A673 (cell line): Measurements from ENCODE around the gene LITAFD. TPM values are rescaled to one million over a fixed set of nuclear protein-coding genes. Genes with fewer than 3 reads are reported as not detected.
A peak's percentile ranks its signal among the peaks of the same experiment; 100 is the strongest.

ENCODE experiments used
- BruUV-seq: library from RNA; stranded (reverse); fragments of 400-500 nt; replicated peaks from 2 replicates; lab custom pipeline; 2021; lab: Mats Ljungman, UMichigan
- CTCF ChIA-PET: fragments of 300-600 bp; sonication (Branson Sonifier 250); formaldehyde crosslinking; loops from one replicate; lab custom pipeline; 2022; ENCODE audit warnings: antibody characterized with exemption; lab: Charles Lee
- POLR2A ChIA-PET: fragments of 300-600 bp; sonication (Branson Sonifier 250); formaldehyde crosslinking; loops from one replicate; lab custom pipeline; 2022; ENCODE audit warnings: antibody characterized with exemption; ENCODE audit not compliant: low non-redundant PET; lab: Charles Lee
- DNase-seq: peaks from one replicate; pipeline ENCODE4 v3.0.0-alpha.2; 2015; ENCODE audit warnings: low spot score
- H3K27ac ChIP-seq: fragments of 200-600 bp; sonication (generic); 2 replicates; pipeline ENCODE4 v1.5.1; 2016; ENCODE audit warnings: mixed run types, low read depth, mild to moderate bottlenecking, mixed read lengths, antibody characterized with exemption, low read length; ENCODE audit not compliant: poor library complexity, severe bottlenecking
- H3K27me3 ChIP-seq: fragments of 200-600 bp; sonication (generic); replicated peaks from 2 replicates; pipeline ENCODE4 v1.6.1; 2017; ENCODE audit warnings: mixed run types, low read depth, mild to moderate bottlenecking, mixed read lengths, antibody characterized with exemption, low read length; ENCODE audit not compliant: insufficient read depth, poor library complexity
- H3K36me3 ChIP-seq: fragments of 200-600 bp; sonication (generic); 2 replicates; pipeline ENCODE4 v1.6.1; 2016; ENCODE audit warnings: mixed run types, mild to moderate bottlenecking, mixed read lengths, antibody characterized with exemption, low read length; ENCODE audit not compliant: insufficient read depth, poor library complexity, severe bottlenecking
- H3K4me1 ChIP-seq: fragments of 200-600 bp; sonication (generic); 2 replicates; pipeline ENCODE4 v1.6.1; 2017; ENCODE audit warnings: mixed run types, mild to moderate bottlenecking, mixed read lengths, antibody characterized with exemption, low read length; ENCODE audit not compliant: insufficient read depth, poor library complexity, severe bottlenecking
- H3K4me3 ChIP-seq: fragments of 200-600 bp; sonication (generic); 2 replicates; pipeline ENCODE4 v1.5.1; 2016; ENCODE audit warnings: low read depth, mixed run types, mild to moderate bottlenecking, mixed read lengths, low read length; ENCODE audit not compliant: poor library complexity, severe bottlenecking
- H3K9me3 ChIP-seq: fragments of 200-600 bp; sonication (generic); 2 replicates; pipeline ENCODE4 v1.6.1; 2016; ENCODE audit warnings: mixed run types, low read depth, mild to moderate bottlenecking, mixed read lengths, antibody characterized with exemption, low read length; ENCODE audit not compliant: poor library complexity, severe bottlenecking
- EZH2 ChIP-seq: fragments of 200-600 bp; sonication (generic); IDR thresholded peaks from 2 replicates; pipeline ENCODE4 v1.6.1; 2017; ENCODE audit warnings: borderline replicate concordance, low read depth, mild to moderate bottlenecking, mixed read lengths, antibody characterized with exemption, low read length; ENCODE audit not compliant: poor library complexity, severe bottlenecking
- intact Hi-C: fragments of 100-400 bp; cut with micrococcal nuclease; formaldehyde crosslinking; loops from one replicate; pipeline ENCODE4 v1.10.0; 2022; ENCODE audit not compliant: unreplicated experiment
- total RNA-seq: library from RNA; stranded (reverse); gene quantifications from 2 replicates; pipeline ENCODE4 v1.2.3, GENCODE V29; 2021
- TF ChIP-seq, protein P1 (sequence below): fragments of 300-800, 200-600 bp; sonication (generic); conservative IDR thresholded peaks from 2 replicates; pipeline ENCODE4 v1.5.1; 2017; ENCODE audit warnings: low read depth, mild to moderate bottlenecking, antibody characterized with exemption, low read length, moderate library complexity, mixed read lengths

The LITAFD gene
- total RNA-seq, 1 experiment from 2014 or later = not detected

DNA sequence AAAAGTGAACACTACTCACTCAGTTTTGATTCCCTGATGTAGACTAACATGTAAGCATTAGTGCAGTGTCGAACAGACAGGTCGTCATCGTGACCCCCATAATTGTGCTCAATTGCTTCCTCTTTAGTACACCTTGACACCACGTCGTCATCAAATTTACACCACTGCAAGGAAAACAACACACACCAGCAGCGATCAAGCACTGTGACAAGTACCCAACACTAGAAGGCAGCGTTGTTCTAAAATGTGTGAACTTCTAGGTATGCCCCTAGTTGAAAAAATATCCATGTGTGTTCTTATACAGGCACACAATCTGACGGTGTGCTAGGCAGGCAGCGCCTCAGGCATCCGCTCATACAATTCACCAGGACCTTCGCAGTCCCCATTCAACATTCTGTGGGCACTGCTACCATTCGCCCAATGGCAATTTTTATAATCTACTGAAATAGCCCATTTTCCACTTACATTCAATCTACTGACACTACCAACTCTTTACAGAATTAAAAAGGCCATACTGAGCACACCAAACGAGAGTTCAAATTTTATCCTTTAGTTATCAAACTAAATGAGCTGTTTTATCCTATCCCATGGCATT is 23.1 kb downstream of the LITAFD start:
- peak; percentile 63 for DNase-seq
- CTCF ChIA-PET = no interaction called here
- H3K4me3 ChIP-seq = no peak overlapping the region
- H3K27ac ChIP-seq = no peak overlapping the region
- TF ChIP-seq, protein P1, sequence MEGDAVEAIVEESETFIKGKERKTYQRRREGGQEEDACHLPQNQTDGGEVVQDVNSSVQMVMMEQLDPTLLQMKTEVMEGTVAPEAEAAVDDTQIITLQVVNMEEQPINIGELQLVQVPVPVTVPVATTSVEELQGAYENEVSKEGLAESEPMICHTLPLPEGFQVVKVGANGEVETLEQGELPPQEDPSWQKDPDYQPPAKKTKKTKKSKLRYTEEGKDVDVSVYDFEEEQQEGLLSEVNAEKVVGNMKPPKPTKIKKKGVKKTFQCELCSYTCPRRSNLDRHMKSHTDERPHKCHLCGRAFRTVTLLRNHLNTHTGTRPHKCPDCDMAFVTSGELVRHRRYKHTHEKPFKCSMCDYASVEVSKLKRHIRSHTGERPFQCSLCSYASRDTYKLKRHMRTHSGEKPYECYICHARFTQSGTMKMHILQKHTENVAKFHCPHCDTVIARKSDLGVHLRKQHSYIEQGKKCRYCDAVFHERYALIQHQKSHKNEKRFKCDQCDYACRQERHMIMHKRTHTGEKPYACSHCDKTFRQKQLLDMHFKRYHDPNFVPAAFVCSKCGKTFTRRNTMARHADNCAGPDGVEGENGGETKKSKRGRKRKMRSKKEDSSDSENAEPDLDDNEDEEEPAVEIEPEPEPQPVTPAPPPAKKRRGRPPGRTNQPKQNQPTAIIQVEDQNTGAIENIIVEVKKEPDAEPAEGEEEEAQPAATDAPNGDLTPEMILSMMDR = peak; percentile 68
- no peak for TF ChIP-seq EZH2
- no peaks in the 10 kb centered on the region for H3K27me3 ChIP-seq
- H3K4me1 ChIP-seq = no peaks in the 10 kb centered on the region
- BruUV-seq = no TSS peak
- intact Hi-C loops = loop anchor here (1.0 to 10.0 kb wide), 2 partner anchors 103 to 210 kb away; no protein-coding TSS in a partner anchor
- POLR2A ChIA-PET = no interaction called here
- peaks cover 95% of the 10 kb centered on the region for H3K36me3 ChIP-seq
- no peaks in the 10 kb centered on the region for H3K9me3 ChIP-seq

DNA sequence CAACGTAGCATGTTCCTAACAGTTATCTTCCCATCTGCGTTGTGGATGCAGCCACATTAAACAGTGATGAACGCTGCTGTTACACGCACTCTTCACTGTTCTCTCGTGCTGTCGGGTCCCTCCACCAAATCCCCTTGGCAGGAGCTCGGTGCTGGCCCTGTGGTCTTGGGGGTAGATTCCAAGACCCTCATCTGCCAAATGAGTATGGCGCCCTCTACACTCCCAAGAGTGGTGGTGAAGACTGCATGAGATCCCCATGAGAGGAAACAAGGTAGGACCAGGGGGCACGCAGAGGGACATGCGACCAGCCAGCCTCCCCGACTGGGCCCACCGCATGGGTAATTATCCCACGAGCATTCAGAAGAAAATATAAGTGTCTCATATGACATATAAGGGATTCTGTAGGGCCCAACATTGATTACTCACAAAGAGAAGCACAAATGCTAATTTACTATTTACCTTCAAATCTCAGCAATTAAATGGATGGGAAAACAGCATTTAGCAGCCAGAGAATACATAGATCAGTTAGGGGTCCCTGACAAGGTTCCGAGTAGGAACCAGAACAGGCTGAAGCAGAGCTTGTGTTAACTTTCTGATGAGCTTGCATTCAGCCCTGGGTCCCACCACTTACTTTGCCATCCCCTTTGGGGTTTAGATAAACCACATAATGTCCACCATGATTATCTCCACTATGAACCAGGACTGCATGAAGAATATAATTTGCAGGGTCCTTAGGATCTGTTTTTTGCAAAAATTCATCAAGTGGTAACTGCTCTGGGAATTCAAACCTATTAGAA is 23.8 kb downstream of the LITAFD start:
- CTCF ChIA-PET = no interaction called here
- BruUV-seq = no TSS peak
- H3K27ac ChIP-seq = no peak overlapping the region
- POLR2A ChIA-PET = no interaction called here
- peaks cover 95% of the 10 kb centered on the region for H3K36me3 ChIP-seq
- no peak overlapping the region for H3K4me3 ChIP-seq
- no peak for TF ChIP-seq EZH2
- TF ChIP-seq, protein P1 = peak; percentile 49
- intact Hi-C loops = loop anchor here (1.0 to 10.0 kb wide), 2 partner anchors 102 to 209 kb away; no protein-coding TSS in a partner anchor
- no peak for DNase-seq
- no peaks in the 10 kb centered on the region for H3K27me3 ChIP-seq
- H3K9me3 ChIP-seq = no peaks in the 10 kb centered on the region
- H3K4me1 ChIP-seq = no peaks in the 10 kb centered on the region

DNA sequence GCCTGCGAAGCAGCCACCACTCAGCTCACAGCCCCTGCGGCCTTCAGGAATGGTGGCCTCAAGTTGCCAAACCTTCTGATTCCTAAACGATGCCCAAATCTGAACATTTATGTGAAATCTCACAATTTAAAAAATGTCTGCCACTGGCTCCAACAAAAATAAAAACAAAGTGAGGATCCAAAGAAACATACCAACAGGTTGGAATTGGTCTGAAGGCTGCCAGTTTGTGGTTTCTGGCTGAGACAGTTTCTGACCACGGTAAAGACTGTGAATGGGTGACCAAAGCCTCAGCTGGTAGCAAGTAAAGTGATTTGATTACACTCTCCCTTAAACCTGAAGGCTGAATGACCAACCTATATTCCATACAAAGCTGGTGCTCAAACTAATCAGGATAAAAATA is 24.9 kb downstream of the LITAFD start:
- intact Hi-C loops = loop anchor here (10.0 kb wide), 1 partner anchor 208 kb away; no protein-coding TSS in a partner anchor
- Histone ChIP-seq H3K4me1 (no peaks in the 10 kb centered on the region), H3K27ac (no peak overlapping the region), H3K36me3 (peaks cover 95% of the 10 kb centered on the region), H3K27me3 (no peaks in the 10 kb centered on the region), H3K4me3 (no peak overlapping the region), H3K9me3 (no peaks in the 10 kb centered on the region)
- DNase-seq = no peak
- POLR2A ChIA-PET = no interaction called here
- no TSS peak for BruUV-seq
- CTCF ChIA-PET = no interaction called here
- no peak for TF ChIP-seq EZH2
- TF ChIP-seq, protein P1 = no peak
